Heart left ventricle (tissue), 16 donors: ENCODE results near the gene PRKAR1B. TPM values are rescaled to one million over a fixed set of nuclear protein-coding genes. Genes with fewer than 3 reads are reported as not detected.

Experiments
- ATAC-seq, 4 donors: fragments of 200-7000 bp; cut with Tn5 transposase; one replicate each; pipeline ENCODE4 v1.9.1; 2020 to 2022; ENCODE audit warnings: moderate library complexity in 4 of 4, mild to moderate bottlenecking in 3 of 4, moderate number of reproducible peaks in 1 of 4
- DNase-seq, 5 donors: peaks; one replicate each; pipeline ENCODE4 v3.0.0-alpha.2; 2020
- H3K27ac ChIP-seq, 12 donors: fragments of 200-600 bp; sonication (generic) in 4 of 12; one replicate each; pipeline versions ENCODE4 v1.5.0 to v1.8.0; 2016 to 2022; ENCODE audit warnings: mild to moderate bottlenecking in 2 of 12
- H3K27me3 ChIP-seq, 9 donors: fragments of 200-600 bp; sonication (generic) in 2 of 9; one replicate each; pipeline versions ENCODE4 v1.5.1 to v1.8.0; 2016 to 2022; ENCODE audit warnings: mild to moderate bottlenecking in 3 of 9
- H3K36me3 ChIP-seq, 9 donors: fragments of 200-600 bp; sonication (generic) in 2 of 9; one replicate each; pipeline versions ENCODE4 v1.5.0 to v1.8.0; 2018 to 2022; ENCODE audit warnings: mild to moderate bottlenecking in 2 of 9
- H3K4me1 ChIP-seq, 12 donors: fragments of 200-600 bp; sonication (generic) in 4 of 12; one replicate each; pipeline versions ENCODE4 v1.5.0 to v1.8.0; 2016 to 2022; ENCODE audit warnings: mild to moderate bottlenecking in 3 of 12
- H3K4me3 ChIP-seq, 12 donors: fragments of 200-600 bp; sonication (generic) in 4 of 12; one replicate each; pipeline versions ENCODE4 v1.5.0 to v1.8.0; 2017 to 2022; ENCODE audit warnings: mild to moderate bottlenecking in 9 of 12, moderate library complexity in 4 of 12
- H3K9me3 ChIP-seq, 12 donors: fragments of 200-600 bp; sonication (generic) in 4 of 12; one replicate each; pipeline versions ENCODE4 v1.5.0 to v1.8.0; 2016 to 2022; ENCODE audit warnings: mild to moderate bottlenecking in 1 of 12
- CTCF ChIP-seq, 12 donors: fragments of 200-600 bp; sonication (generic) in 4 of 12; IDR thresholded peaks; one replicate each; pipeline versions ENCODE4 v1.5.0 to v1.8.0; 2018 to 2022; ENCODE audit warnings: antibody characterized with exemption in 12 of 12, mild to moderate bottlenecking in 5 of 12
- POLR2A ChIP-seq, 2 donors: fragments of 450-650 bp; IDR thresholded peaks; one replicate each; pipeline ENCODE4 v1.6.1; 2017; ENCODE audit warnings: antibody characterized with exemption in 2 of 2, mild to moderate bottlenecking in 2 of 2, moderate library complexity in 2 of 2
- WGBS, 4 donors: extraction: QIAGEN DNeasy Blood & Tissue Kit in 2 of 4; methylation state at CpG; one replicate each; pipeline versions ENCODE4 v1.1.5 to v1.1.7; 2013 to 2018; 5-methylcytosine and 5-hydroxymethylcytosine counted together
- intact Hi-C, 10 donors: fragments of 100-400 bp; cut with DNase I; formaldehyde crosslinking; loops; one replicate each; pipeline versions ENCODE4 v1.11.1 to v1.14.2; 2022
- polyA plus RNA-seq, 2 donors: library from polyadenylated mRNA; stranded (reverse); fragments of 200-250 nt; gene quantifications; one replicate each; pipeline ENCODE4 v1.2.3, GENCODE V29; 2013
- total RNA-seq, 9 donors: library from RNA; depleted of rRNA in 2 of 9; stranded (reverse); fragments of >200 nt in 2 of 9; fragmentation: NEBNext Ultra II Directional in 3 of 9; extraction: Animal tissue kit (Norgen Biotek cat#: 25700) in 3 of 9; gene quantifications; one replicate each; pipeline versions ENCODE4 v1.1.0 to v1.2.4, GENCODE V29; 2016 to 2023
- donor health status: ischemic (EF 13 %, LVEDD 7.1; RV severe dilation, severe dysfunction).
- donor health status: healthy with polysubstance abuse.
- donor health status: DM: no; HTN: yes; CAD: no.
- donor health status: DM: no; HTN: no; CAD: no.
- donor health status: ischemic (EF 25% LVEDD 6.9; RV normal size, moderate dysfunction).
- donor health status: ischemic (EF 25% LVEDD 5.7; RV mildly dilated, moderate dysfunction).
- donor health status: healthy.
- donor health status: DM: yes; HTN: yes; CAD: no.
- donor health status: ischemic (EF 35%, LVEDD 5.7; RV mildly dilated, moderate dysfunction).
- donor health status: nonischemic (EF 11% LVEDD 7.7; RV severe dilation, severe dysfunction).
- donor health status: DM: yes; HTN: yes; CAD: no.
- donor health status: PGD.
- donor health status: ischemic (EF 29% LVEDD 5.4; RV normal size, mild dysfunction).
- donor health status: nonischemic (EF 23%, LVEDD 6.1; RV moderate dilation, normal function).

The PRKAR1B gene
- total and polyA plus RNA-seq, 11 donors, result 4.1 to 22.2 (median 17.9) TPM

- 54 to 87% (median 64%) methylated on average over 3 to 12 of the region's 12 CpGs for WGBS, 4 donors
- Histone ChIP-seq H3K27me3 (no peaks in the 10 kb centered on the region), H3K4me3 (no peak overlapping the region), H3K4me1 (peaks cover 0 to 11% (median 0%) of the 10 kb centered on the region in 12 donors), H3K9me3 (peaks cover 0 to 3% (median 0%) of the 10 kb centered on the region in 12 donors), H3K36me3 (no peaks in the 10 kb centered on the region), H3K27ac (peak overlapping the region in 4 of 12 donors; percentile 27 to 76 (median 65))
- TF ChIP-seq POLR2A (IDR thresholded peaks at IDR 0.05) (no peak), CTCF (IDR thresholded peaks at IDR 0.05) (no peak)
- ATAC-seq (peak; percentile 56 to 66 (median 60)), DNase-seq (peak in 1 of 5 donors; percentile 46)
- intact Hi-C loops, result no loop called here
Observed at GRCh38 chr7:557558-557881, 169.6 kb downstream of the PRKAR1B start.

- no peak overlapping the region for H3K4me3 ChIP-seq
- no peaks in the 10 kb centered on the region for H3K36me3 ChIP-seq
- no peak for ATAC-seq
- no peaks in the 10 kb centered on the region for H3K27me3 ChIP-seq
- TF ChIP-seq CTCF (IDR thresholded peaks at IDR 0.05), result no peak
- no peak for TF ChIP-seq POLR2A (IDR thresholded peaks at IDR 0.05)
- intact Hi-C loops, result no loop called here
- peaks cover 0 to 11% (median 0%) of the 10 kb centered on the region in 12 donors for H3K4me1 ChIP-seq
- H3K27ac ChIP-seq, result peak overlapping the region in 4 of 12 donors; percentile 27 to 76 (median 65)
- peaks cover 0 to 3% (median 0%) of the 10 kb centered on the region in 12 donors for H3K9me3 ChIP-seq
- DNase-seq, result no peak
- 88 to 90% (median 89%) methylated on average over 21 to 32 of the region's 32 CpGs for WGBS, 4 donors
Observed at GRCh38 chr7:556837-557557, 170.1 kb downstream of the PRKAR1B start.

- DNase-seq, result no peak
- TF ChIP-seq POLR2A (IDR thresholded peaks at IDR 0.05), result no peak
- no peak for TF ChIP-seq CTCF (IDR thresholded peaks at IDR 0.05)
- no peaks in the 10 kb centered on the region for H3K27me3 ChIP-seq
- WGBS, 4 donors, result 77 to 91% (median 83%) methylated on average over 30 of the region's 30 CpGs
- no peaks in the 10 kb centered on the region for H3K36me3 ChIP-seq
- H3K9me3 ChIP-seq, result peaks cover 0 to 3% (median 0%) of the 10 kb centered on the region in 12 donors
- peaks cover 0 to 11% (median 0%) of the 10 kb centered on the region in 12 donors for H3K4me1 ChIP-seq
- H3K4me3 ChIP-seq, result no peak overlapping the region
- no peak overlapping the region for H3K27ac ChIP-seq
- intact Hi-C loops, result no loop called here
- ATAC-seq, result no peak
Observed at GRCh38 chr7:556291-556826, 170.7 kb downstream of the PRKAR1B start.

GRCh38 chr7:555551-556160, 171.4 kb downstream of the PRKAR1B start:
- H3K9me3 ChIP-seq, result peaks cover 0 to 3% (median 0%) of the 10 kb centered on the region in 12 donors
- DNase-seq (no peak), ATAC-seq (no peak)
- no peaks in the 10 kb centered on the region for H3K36me3 ChIP-seq
- no peak overlapping the region for H3K4me3 ChIP-seq
- H3K4me1 ChIP-seq, result peaks cover 0 to 11% (median 0%) of the 10 kb centered on the region in 12 donors
- H3K27ac ChIP-seq, result no peak overlapping the region
- H3K27me3 ChIP-seq, result no peaks in the 10 kb centered on the region
- WGBS, 4 donors, result 95 to 98% (median 96%) methylated on average over 16 to 18 of the region's 18 CpGs
- TF ChIP-seq POLR2A (IDR thresholded peaks at IDR 0.05) (no peak), CTCF (IDR thresholded peaks at IDR 0.05) (no peak)
- intact Hi-C loops, result no loop called here
